ENCODE measurements around the gene ETHE1. TPM values are rescaled to one million over a fixed set of nuclear protein-coding genes. Genes with fewer than 3 reads are reported as not detected.

The ETHE1 gene
- total RNA-seq, 1 experiment from 2014 or later, result 19.0 TPM

DNA sequence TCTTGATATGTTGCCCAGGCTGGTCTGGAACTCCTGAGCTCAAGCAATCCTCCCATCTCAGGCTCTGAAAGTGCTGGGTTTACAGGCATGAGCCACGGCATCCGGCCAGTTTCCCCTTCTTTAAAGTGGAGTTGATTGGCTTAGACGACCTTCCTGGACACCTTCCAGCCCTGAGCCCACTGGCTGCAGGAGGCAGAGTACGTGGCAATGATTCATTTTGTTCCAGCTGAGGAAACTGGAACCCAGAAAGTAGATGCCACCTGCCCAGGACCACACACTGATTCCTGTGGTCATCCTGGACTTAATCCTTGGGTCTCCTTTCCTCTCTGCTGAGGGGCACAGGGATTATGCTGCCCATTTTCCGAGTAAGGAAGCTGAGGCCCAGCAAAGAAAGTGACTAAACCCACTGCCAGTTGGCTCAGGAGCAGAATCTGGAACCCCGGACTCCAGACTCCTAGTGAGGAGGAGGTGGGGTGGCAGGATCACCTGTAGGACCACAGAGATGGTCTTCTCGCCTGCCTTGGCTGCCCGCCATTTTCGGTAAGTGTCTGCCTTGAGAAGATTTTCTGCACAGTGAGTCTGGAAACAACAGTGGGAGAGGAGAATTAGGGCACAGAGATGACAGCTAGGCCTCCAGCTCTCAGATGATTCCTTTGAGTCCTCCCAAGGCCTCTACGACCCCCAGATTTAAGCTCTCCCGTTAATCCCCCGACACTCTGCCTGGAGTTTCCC is 47.6 kb upstream of the ETHE1 start:
- H3K9me3 Mint-ChIP-seq, result no peaks in the 10 kb centered on the region
- TF ChIP-seq GRHL2 (CRISPR knock-in tag; IDR thresholded peaks at IDR 0.05; ENCODE audit: insufficient replicate concordance, severe bottlenecking) (no peak), ZNF416 (CRISPR knock-in tag; IDR thresholded peaks at IDR 0.05) (no peak), TEAD4 (CRISPR knock-in tag; IDR thresholded peaks at IDR 0.05) (no peak), NFYB (CRISPR knock-in tag; conservative IDR thresholded peaks at IDR 0.05; ENCODE audit: low read depth) (no peak), ETV6 (CRISPR knock-in tag; IDR thresholded peaks at IDR 0.05) (no peak), MXD4 (CRISPR knock-in tag; IDR thresholded peaks at IDR 0.05; ENCODE audit: borderline replicate concordance) (no peak), SP1 (CRISPR knock-in tag; conservative IDR thresholded peaks at IDR 0.05) (no peak), MYBL2 (CRISPR knock-in tag; IDR thresholded peaks at IDR 0.05) (no peak), NFE2L1 (CRISPR knock-in tag; IDR thresholded peaks at IDR 0.05) (no peak), ELF4 (CRISPR knock-in tag; IDR thresholded peaks at IDR 0.05; ENCODE audit: low read depth) (no peak)
- TF ChIP-seq, protein P1, sequence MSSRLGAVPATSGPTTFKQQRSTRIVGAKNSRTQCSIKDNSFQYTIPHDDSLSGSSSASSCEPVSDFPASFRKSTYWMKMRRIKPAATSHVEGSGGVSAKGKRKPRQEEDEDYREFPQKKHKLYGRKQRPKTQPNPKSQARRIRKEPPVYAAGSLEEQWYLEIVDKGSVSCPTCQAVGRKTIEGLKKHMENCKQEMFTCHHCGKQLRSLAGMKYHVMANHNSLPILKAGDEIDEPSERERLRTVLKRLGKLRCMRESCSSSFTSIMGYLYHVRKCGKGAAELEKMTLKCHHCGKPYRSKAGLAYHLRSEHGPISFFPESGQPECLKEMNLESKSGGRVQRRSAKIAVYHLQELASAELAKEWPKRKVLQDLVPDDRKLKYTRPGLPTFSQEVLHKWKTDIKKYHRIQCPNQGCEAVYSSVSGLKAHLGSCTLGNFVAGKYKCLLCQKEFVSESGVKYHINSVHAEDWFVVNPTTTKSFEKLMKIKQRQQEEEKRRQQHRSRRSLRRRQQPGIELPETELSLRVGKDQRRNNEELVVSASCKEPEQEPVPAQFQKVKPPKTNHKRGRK (CRISPR knock-in tag; IDR thresholded peaks at IDR 0.05; ENCODE audit: borderline replicate concordance), result no peak
- TF ChIP-seq, protein P2, sequence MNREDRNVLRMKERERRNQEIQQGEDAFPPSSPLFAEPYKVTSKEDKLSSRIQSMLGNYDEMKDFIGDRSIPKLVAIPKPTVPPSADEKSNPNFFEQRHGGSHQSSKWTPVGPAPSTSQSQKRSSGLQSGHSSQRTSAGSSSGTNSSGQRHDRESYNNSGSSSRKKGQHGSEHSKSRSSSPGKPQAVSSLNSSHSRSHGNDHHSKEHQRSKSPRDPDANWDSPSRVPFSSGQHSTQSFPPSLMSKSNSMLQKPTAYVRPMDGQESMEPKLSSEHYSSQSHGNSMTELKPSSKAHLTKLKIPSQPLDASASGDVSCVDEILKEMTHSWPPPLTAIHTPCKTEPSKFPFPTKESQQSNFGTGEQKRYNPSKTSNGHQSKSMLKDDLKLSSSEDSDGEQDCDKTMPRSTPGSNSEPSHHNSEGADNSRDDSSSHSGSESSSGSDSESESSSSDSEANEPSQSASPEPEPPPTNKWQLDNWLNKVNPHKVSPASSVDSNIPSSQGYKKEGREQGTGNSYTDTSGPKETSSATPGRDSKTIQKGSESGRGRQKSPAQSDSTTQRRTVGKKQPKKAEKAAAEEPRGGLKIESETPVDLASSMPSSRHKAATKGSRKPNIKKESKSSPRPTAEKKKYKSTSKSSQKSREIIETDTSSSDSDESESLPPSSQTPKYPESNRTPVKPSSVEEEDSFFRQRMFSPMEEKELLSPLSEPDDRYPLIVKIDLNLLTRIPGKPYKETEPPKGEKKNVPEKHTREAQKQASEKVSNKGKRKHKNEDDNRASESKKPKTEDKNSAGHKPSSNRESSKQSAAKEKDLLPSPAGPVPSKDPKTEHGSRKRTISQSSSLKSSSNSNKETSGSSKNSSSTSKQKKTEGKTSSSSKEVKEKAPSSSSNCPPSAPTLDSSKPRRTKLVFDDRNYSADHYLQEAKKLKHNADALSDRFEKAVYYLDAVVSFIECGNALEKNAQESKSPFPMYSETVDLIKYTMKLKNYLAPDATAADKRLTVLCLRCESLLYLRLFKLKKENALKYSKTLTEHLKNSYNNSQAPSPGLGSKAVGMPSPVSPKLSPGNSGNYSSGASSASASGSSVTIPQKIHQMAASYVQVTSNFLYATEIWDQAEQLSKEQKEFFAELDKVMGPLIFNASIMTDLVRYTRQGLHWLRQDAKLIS (CRISPR knock-in tag; IDR thresholded peaks at IDR 0.05; ENCODE audit: borderline replicate concordance), result no peak
- TF ChIP-seq, protein P3, sequence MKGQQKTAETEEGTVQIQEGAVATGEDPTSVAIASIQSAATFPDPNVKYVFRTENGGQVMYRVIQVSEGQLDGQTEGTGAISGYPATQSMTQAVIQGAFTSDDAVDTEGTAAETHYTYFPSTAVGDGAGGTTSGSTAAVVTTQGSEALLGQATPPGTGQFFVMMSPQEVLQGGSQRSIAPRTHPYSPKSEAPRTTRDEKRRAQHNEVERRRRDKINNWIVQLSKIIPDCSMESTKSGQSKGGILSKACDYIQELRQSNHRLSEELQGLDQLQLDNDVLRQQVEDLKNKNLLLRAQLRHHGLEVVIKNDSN (CRISPR knock-in tag; IDR thresholded peaks at IDR 0.05), result no peak
- H3K27me3 Mint-ChIP-seq (ENCODE audit: low read depth), result no peaks in the 10 kb centered on the region; the same call in none of the 2 replicates
- POLR2A ChIA-PET, result interaction anchor here (1.0 kb wide), 1 partner anchor 20 kb away, joined by 4 read pairs; no protein-coding TSS in a partner anchor
- ATAC-seq (no peak), DNase-seq (ENCODE audit: low spot score) (no peak)
- CTCF ChIA-PET, result interaction anchor here (0.6 to 2.8 kb wide), 6 partner anchors 12 to 1182 kb away, joined by 3 to 18 read pairs (median 4); partner anchors contain the start of genes IRGQ and ZNF576
- peaks cover 33% of the 10 kb centered on the region for H3K4me1 Mint-ChIP-seq
- H3K36me3 Mint-ChIP-seq, result no peaks in the 10 kb centered on the region; the same call in 1 of the 2 replicates
- H3K4me3 Mint-ChIP-seq, result peak overlapping the region; percentile 96
- peak overlapping the region; percentile 91; the same call in 1 of the 2 replicates for H3K27ac Mint-ChIP-seq

DNA sequence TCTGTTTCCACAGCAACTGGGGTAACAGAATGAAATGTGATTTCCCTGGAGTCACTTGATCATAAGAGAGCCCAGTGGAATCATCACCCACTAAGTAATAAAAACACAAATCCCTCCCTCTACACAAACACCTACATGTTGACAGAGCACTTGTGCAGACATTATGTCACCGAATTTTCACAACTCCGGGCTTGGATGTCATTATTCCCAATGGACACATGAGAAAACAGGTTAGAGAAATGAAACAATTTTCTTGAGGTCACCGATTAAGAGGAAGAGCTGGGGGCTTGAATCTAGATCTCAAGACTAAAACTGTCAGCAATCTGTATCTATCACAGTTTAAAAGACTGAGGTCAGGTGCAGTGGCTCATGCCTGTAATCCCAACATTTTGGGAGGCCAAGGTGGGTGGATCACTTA is 45.2 kb upstream of the ETHE1 start:
- Mint-ChIP-seq H3K4me1 (peaks cover 24% of the 10 kb centered on the region), H3K36me3 (no peaks in the 10 kb centered on the region; the same call in 1 of the 2 replicates), H3K4me3 (no peak overlapping the region), H3K27ac (no peak overlapping the region), H3K27me3 (ENCODE audit: low read depth) (no peaks in the 10 kb centered on the region; the same call in 1 of the 2 replicates), H3K9me3 (no peaks in the 10 kb centered on the region)
- TF ChIP-seq ZNF671 (CRISPR knock-in tag; IDR thresholded peaks at IDR 0.05) (no peak), EMX1 (CRISPR knock-in tag; IDR thresholded peaks at IDR 0.05) (no peak), ZNF121 (CRISPR knock-in tag; IDR thresholded peaks at IDR 0.05) (no peak), MYBL2 (CRISPR knock-in tag; IDR thresholded peaks at IDR 0.05) (no peak), IRF2 (CRISPR knock-in tag; IDR thresholded peaks at IDR 0.05; ENCODE audit: borderline replicate concordance, low read depth) (no peak), GTF2I (CRISPR knock-in tag; conservative IDR thresholded peaks at IDR 0.05) (no peak), SMAD4 (CRISPR knock-in tag; IDR thresholded peaks at IDR 0.05) (no peak), RELA (CRISPR knock-in tag; IDR thresholded peaks at IDR 0.05; ENCODE audit: borderline replicate concordance) (no peak), ZNF396 (CRISPR knock-in tag; IDR thresholded peaks at IDR 0.05; ENCODE audit: borderline replicate concordance) (no peak)
- TF ChIP-seq, protein P4, sequence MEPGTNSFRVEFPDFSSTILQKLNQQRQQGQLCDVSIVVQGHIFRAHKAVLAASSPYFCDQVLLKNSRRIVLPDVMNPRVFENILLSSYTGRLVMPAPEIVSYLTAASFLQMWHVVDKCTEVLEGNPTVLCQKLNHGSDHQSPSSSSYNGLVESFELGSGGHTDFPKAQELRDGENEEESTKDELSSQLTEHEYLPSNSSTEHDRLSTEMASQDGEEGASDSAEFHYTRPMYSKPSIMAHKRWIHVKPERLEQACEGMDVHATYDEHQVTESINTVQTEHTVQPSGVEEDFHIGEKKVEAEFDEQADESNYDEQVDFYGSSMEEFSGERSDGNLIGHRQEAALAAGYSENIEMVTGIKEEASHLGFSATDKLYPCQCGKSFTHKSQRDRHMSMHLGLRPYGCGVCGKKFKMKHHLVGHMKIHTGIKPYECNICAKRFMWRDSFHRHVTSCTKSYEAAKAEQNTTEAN (CRISPR knock-in tag; IDR thresholded peaks at IDR 0.05), result no peak
- TF ChIP-seq, protein P5, sequence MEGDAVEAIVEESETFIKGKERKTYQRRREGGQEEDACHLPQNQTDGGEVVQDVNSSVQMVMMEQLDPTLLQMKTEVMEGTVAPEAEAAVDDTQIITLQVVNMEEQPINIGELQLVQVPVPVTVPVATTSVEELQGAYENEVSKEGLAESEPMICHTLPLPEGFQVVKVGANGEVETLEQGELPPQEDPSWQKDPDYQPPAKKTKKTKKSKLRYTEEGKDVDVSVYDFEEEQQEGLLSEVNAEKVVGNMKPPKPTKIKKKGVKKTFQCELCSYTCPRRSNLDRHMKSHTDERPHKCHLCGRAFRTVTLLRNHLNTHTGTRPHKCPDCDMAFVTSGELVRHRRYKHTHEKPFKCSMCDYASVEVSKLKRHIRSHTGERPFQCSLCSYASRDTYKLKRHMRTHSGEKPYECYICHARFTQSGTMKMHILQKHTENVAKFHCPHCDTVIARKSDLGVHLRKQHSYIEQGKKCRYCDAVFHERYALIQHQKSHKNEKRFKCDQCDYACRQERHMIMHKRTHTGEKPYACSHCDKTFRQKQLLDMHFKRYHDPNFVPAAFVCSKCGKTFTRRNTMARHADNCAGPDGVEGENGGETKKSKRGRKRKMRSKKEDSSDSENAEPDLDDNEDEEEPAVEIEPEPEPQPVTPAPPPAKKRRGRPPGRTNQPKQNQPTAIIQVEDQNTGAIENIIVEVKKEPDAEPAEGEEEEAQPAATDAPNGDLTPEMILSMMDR (IDR thresholded peaks at IDR 0.05), result no peak
- POLR2A ChIA-PET, result no interaction called here
- ATAC-seq, result no peak
- CTCF ChIA-PET, result interaction anchor here (2.5 to 2.8 kb wide), 2 partner anchors 23 to 37 kb away, joined by 14 to 16 read pairs; partner anchors contain the start of genes IRGQ and ZNF576
- no peak for DNase-seq (ENCODE audit: low spot score)

All from WTC11 (cell line).